Activated CD8-positive, alpha-beta memory T cell treated with anti-CD3 and anti-CD28 coated beads, Interleukin-2, amount 50 U/mL, for 24 hours (primary cell): Measurements from ENCODE around the gene CACNA1I.

ENCODE experiments used
- DNase-seq: peaks from one replicate; pipeline ENCODE4 v3.0.0-alpha.2; 2020; ENCODE audit errors: extremely low read depth

The CACNA1I gene

DNA sequence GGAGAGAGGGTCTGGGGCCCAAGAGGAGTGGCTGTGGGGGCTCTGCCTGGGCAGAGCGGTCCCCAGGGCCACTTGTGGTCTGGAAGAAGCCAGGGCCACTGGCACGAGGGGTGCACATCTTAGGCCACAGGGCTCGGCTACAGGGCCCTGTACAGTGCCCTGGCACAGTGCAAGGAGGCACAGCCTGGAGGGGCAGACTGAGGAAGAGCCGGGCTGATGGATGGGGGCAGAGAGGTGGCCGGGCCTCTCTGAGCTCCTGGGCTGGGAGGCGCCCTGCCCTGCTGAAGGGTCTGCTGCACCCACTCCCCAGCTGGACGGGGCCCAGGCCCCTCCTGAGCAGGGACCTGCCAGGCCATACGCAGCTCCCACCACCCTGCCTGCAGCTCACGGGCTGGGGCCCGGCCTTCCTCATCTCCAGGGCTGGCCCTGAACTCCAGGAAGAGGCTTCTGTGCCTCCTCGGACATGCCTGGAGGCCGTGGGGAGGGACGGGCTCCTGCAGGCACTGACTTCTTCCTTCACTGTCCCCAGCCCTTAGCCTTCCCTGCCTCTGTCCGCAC, 123.5 kb downstream of the CACNA1I start:
- no peak for DNase-seq

DNA sequence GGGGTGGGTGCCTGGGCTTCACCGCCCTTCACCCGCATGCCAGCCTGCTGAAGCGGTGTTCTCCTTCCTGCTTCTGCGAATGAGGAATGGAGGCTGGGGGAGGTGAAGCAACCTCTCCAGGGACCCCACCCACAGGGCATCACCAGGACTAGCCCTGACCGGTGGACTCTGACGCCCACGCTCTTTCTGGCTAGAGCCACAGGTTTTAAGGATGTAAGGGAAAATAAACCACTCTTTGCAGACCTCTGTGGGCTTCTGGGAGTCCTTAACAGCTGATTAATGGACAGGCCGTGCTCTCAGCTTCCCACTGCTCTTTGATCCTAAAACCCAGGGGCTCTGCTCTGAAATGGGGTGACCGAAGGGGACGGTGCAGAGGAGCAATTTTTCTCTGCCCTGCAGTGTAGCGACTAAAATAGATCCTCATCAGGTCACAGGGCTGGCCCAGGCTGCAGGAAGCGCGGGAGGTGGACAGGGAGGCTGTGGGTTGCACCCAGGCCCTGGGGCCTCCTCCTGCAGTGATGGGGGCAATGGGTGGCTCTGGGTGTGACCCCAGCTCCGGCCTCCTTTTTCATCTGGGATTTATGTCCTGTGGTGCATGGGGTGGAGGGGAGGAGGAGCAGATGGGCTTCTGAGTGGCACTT, 127.4 kb downstream of the CACNA1I start:
- no peak for DNase-seq

DNA sequence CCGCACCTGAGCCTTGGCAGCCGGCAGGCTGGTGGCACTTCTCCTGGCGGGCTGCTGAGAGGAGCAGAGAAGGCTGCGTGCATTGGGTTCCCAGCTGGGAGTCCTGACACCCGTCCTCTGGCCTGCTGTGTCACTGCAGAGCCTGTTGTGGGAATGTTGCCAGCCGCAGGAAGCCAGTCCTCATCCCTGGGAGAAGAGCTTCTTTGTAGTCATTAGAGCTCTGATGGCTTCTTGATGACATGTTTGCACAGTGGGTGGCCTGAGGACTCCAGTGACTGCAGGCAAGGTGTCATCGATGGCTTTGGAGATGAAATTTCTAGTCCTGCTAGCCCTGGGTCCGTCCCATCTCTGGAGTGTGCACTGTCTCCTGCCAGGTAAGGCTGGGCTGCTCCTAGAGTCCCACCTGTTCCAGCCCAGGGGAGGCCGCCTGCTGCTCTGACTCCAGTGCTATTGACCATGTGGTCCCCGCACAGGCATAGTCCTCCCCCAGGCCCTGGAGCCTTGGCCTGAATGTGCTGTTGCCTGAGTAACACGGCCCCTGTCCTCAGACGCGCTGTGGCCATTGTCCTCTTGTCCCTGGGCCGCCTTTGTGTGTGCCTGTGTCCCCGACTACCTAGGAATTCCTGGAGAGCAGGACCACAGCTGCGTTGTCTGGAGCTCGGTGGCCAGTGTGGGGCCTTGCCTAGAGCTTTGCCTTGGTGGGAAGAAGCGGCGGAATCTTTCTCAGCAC, 129.2 kb downstream of the CACNA1I start:
- no peak for DNase-seq

DNA sequence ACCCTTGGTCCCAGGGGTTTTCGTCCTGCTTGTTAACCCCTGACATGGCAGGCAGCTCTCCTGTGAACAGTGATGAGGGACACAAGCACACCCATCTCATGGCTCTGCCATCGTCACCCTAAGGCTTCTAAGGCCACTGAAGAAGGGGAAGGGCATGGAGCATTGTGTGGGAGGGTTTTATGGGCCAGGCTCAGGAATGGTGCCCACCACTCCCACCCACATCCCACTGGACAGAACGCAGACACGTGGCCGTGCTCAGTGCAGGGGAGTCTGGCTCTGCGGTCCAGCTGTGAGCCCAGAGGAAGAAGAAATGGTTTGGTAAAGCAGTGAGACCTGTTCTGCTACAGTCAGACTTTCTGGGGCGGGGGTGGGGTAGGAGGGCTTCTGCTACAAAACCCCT, 130.0 kb downstream of the CACNA1I start:
- DNase-seq: no peak

DNA sequence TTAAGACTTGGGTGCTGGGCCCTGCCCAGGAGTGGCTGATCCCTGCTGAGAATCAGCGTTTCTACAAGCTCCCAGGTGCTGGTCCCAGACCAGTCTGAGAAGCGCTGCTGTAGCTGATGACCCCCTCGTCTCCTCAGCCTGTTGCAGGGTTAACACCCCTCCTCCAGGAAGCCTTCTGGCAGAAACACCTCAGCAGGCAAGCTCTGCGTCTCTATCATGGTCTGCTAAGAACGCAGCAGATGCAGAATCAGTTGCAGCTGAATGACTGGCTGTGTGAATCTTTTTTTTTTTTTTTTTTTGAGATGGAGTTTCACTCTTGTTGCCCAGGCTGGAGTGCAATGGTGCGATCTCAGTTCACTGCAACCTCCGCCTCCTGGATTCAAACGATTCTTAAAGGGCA, 132.5 kb downstream of the CACNA1I start:
- no peak for DNase-seq

DNA sequence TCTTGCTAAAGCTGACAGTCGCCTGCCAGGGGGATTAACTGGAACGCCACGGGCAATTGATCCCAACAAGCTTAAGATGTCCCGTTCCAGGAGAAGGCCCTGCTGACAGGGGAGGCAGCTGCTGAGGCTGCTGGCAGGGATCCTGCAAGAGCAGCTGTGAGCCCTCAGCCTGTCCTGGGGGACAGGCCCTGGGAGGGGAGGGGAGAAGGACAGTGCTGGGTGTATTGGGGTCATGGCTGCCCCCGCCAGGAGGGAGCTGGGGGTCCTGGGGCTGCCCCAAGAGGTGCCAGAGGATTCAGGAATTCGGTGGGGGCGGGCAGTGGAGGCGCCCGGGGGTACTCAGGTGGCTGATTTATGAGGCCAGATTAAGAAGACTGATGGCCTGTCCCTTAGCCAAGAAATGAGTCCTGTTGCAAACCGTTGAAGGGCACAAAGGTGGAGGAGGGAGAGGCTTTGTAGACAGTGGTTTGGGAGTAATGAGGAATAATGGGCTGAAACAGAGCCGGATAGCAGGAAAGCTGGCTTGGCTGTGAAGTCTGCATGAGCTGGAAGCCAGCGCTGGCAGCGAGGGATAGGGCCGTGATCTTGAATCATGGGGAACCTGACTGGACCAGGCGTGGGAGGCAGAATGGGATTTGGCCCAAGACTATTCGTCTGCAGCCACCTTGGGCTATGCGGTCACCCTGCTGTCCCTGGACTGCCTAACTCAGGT, 133.5 kb downstream of the CACNA1I start:
- DNase-seq: no peak

DNA sequence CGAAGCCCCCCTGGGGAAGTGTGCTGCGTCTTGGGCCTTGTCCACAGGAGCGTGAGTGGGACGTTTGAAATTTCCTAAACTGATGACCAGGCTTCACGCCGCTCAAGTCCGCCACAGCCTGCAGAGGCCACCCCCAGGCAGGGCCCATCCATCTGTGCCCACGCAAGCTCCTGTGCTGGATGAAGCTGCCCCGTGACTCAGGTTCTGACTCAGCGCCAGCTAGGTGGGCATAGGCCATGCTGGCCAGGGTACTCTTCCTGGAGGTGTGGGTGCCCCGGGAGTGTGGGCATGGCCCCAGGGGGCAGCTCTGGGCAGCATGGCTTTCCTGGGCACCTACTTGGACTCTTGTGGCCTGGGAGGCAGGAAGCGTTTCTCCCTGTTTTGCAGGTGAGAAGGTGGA, 134.8 kb downstream of the CACNA1I start:
- DNase-seq: no peak

DNA sequence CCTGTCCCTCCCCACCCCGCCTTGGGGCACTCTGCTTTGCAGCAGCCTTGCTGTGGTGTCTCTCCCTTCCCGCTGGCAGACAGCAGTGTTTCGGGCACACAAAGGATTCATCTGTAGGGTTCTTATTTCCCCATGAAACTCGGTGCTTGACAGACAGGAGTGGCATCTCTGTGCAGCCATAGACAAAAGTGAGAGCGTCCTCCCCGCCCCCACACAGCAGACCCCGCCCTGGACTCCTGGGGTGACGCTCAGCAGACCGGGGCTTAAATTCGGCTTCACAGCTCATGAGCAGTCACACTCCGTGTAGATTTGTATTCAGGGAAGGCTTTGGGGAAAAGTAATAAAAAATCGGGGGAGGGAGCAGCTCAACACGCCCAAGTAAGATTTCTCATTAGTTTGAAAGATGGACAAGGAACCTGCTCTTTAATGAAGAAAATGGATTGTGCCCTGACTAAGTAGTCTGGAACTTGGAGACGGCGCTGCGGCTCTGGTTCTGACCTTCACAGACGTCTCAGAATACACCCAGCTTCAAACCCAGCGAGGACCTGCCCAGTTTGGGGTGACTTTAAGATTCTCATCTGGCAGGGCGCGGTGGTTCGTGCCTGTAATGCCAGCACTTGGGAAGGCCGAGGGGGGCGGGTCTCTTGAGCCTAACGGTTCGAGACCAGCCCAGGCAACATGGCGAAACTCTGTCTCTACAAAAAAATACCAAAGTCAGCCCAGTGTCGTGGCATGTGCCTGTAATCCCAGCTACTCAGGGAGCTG, 136.0 kb downstream of the CACNA1I start:
- DNase-seq: no peak

DNA sequence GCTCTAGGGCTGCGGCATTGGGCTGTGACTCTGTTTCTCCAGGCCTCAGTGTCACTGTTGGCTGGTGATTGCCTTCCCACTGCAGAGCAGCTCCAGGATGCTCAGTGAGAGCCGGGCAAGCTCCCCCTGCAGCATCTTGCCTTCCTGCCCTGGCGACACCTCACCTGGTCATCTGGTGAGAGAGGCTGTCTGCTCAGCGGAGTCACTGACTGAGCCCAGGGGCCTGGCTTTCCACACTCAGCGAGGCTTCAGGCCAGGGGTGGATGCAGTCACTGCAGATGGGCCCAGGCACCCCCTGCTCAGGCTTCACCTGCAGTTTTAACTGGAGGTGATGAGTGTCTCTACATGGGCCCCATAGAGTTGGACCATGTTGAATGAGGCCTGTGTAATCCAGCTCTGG, 136.8 kb downstream of the CACNA1I start:
- no peak for DNase-seq

DNA sequence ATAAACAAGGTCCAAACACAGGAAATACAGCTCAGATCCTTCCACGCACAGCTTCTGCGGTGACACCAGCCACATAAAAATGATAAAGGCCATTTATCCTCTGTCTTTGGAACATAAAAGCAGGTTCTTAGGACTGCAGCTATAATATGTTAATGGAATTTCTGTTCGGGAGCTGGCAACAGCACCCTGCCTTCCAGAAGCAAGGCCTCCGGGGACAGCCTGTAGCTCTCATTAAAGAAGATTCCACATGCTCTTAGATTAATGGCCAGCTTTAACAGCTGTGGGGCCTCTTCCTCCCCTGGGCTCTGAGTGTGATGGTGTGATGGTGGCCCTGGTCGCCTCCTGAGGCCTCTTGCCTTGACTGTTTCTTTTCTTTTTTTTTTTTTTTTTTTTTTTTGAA, 137.3 kb downstream of the CACNA1I start:
- DNase-seq: no peak

DNA sequence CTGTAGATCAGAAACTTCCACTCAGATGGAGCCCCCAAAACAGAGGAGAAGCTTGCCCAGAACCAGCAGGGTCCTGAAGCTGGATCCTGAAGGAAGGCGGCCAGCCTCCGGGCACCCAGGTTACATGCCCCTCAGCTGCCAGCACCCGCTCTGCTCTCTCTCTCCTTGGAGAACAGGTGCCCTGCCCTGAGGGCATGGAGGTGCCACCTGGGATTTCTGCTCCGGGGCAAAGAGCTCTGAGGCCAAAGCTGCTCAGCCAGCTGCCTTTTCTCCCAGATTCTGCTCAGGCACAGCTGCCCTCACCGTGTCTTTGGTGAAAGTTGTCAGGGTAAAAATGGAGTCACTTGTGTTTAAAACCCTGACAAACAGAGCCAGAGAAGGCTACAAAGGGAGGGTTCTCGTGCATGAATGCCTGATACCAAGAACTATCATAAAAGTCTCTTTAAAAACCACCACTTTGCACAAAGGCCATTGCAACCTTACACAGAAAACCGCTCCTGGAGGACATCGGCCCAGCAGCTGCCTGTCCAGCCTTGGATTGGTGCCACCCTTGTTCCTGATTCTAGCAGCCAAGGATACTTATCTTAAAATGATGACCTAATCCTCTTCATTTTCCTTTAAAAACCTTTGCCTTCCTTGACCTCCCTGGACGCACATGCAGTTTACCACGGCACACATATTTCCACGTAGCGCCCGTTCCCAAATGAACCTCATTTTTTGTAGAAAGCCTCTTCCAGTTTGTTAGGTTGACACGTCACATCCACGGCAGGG, 140.0 kb downstream of the CACNA1I start:
- DNase-seq: no peak

DNA sequence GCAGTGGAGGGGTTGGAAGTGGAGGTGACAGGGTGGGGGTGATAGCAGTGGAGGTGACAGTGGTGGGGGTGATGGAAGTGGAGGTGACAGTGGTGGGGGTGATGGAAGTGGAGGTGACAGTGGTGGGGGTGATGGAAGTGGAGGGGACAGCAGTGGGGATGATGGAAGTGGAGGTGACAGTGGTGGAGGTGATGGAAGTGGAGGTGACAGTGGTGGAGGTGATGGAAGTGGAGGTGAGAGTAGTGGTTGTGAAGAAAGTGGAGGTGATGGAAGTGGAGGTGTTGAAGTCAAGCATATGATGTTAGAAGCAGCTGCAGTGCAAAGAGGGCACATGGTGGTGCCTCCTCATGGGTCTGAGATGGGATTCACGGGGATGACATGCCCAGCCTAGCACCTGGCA, 141.5 kb downstream of the CACNA1I start:
- no peak for DNase-seq

DNA sequence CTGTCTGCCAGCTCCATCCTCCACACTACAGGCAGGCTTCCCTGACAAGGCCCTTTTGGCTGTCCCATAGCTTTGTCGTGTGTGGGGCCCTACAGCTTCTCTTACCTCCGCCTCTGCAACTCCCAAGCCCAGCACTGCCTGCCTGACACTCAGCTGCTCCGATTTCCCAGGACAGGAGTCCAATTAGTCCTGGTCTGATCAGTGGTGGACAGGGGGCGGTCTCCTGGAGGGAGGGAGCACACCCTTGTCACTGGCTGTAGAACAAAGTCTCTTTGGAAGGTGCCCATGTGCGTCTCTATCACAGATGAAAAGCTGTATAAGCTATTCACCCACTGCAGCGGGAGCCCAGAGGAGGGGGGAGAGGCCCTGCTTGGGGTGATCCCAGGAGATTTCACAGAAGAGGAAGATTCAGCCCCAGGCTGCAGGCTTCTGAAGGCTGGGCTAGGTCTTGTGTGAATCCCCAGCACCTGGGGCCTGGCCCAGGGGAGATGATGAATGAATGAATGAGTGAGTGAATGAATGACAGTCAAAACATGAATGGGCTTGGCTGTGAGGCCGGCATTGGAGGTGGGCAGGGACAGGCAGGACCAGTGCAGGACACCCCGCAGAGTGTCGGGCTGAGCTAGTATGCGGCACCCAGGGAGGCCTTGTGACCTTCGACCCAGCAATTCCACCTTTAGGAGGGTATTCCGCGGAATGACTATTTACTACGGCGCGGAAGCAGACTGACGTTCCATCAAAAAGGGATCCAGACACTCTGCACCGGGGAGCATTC, 142.4 kb downstream of the CACNA1I start:
- DNase-seq: no peak

DNA sequence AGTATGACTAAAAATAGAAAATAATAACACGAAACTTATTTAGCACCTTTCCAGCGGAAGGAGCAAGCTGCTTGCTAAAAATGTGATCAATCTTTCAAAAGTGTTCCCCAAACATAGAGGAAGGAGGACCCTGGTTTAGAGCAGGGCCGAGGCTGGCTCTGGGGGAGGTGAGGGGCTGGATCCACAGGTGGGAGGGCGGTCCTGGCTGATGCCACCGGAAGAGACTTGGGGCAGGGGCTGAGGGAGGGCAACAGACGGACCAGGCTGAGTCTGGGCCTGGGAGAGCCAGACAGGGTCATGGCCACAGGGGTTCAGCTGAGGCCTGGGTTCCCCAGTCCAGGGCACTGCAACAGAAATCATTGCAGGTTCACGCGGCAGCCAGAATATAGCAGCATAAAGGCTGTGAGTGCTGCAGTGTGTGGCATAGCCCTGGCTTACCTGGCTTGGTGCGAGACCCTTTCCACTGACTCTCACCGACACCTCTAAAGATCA, 143.3 kb downstream of the CACNA1I start:
- no peak for DNase-seq

DNA sequence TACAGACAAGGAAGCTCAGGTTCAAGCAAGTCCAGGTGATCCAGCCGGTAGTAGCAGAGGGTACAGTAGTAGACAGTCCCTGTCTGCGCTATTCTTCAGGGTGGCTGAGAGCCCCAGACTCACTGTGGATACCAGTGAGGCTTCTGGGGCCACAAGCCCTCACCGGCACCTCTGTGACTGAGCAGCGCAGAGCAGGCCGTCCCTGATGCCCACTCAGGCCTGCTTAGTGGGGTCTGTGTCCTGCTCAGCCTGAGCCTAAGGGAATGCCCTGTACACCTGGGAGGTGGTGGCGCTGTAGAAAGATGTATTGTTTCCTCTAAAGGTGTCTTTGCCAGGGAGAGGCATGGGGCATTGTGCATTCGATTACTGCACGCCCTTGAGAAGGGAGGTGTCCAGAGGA, 143.8 kb downstream of the CACNA1I start:
- DNase-seq: no peak

DNA sequence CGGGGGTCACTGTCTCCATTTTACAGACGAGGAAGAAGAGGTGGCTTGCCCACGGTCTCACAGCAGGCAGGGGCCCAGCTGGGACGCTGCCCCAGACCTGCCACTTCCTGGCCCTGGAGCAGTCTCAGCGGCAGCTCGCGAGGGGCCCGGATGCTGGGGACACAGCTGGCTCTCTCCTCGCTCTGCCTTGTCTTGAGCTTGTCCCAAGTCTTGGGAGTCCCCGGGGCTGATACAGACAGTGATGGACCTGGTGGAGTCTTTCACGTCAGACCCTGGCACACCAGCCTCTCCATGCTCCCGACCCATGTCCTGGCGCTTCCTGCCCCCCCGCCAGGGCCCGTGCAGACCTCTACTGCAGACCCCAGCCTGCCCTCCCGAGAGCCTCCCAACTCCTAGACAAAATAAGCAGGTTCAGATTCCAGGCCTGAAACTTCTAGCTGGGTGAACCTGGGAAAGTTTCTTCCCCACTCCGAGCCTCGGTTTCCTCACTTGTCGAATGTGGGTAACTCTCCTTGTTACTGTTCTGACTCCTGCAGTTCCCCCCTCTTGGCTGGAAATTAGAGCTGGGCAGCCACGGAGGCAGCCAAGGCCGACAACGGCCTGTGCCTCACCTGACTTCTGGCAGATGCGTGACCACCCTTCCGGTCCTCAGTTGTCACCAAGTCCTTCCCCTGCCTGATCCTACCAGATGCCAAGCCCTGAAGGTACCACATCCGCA, 145.4 kb downstream of the CACNA1I start:
- DNase-seq: no peak

DNA sequence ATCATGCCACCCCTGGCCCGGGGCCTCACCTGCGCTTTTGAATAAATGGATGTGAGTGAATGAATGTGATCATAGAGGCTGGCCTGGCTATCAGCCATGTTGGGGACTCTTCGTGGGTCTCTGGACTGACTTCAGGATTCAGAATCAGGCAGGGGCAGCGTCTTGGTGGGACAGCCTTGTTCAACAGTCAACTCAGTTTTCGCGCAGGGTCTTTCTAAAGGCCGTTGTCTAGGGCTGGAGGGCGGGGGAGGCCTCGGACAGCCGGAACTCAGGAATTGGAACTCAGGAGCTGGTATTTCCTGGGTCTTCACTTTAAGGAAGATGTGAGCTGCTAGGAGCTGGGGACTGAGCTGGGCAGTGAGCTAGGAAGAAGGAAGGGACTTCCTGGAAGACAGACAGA, 146.0 kb downstream of the CACNA1I start:
- DNase-seq: no peak

DNA sequence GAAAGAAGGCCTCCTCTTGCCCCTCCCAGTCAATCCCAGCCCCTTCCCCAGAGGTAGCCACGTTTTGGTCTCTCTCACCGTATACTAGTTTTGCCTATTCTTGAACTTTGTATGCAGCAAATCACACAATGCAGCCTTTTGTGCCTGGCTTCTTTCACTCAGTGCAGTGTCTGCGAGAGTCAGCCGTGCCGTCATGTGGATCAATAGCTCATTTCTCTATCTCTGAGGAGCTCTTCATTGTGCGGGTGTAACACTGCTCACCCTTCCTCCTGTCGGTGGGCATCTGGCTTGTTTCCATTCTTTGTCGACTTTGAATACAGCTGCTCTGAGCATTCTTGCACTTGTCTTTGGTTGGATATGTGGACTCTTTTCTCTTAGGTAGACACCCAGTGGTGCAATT, 146.5 kb downstream of the CACNA1I start:
- no peak for DNase-seq

DNA sequence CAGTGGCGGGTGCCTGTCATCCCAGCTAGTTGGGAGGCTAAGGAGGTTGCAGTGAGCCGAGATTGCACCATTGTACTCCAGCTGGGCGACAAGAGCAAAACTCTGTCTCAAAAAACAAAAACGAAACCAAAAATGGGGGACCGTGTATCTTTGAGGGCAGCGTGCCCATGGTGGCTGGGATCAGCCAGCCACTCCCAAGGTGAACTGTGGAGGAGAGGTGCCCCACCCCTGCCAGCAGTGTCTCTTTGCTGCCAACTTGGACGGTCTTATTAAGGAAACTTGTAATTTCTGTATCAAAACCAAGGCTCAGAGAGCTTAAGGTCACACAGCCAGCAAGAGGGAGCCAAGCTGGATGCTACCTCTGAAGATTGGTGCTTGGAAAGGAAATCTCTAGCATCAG, 147.7 kb downstream of the CACNA1I start:
- DNase-seq: no peak
